NCI-H460 (cell line): ENCODE data around the gene RRN3. TPM values are rescaled to one million over a fixed set of nuclear protein-coding genes. Genes with fewer than 3 reads are reported as not detected.
A peak's percentile ranks its signal among the peaks of the same experiment; 100 is the strongest.
"Not testable (repeated sequence)": the region's sequence is repeated elsewhere in the genome, so short reads cannot be mapped to it uniquely, and the experiment has no call there.

Experiments
- DNase-seq: peaks from one replicate; pipeline ENCODE4 v3.0.0-alpha.2; 2016; ENCODE audit warnings: low read depth; ENCODE audit errors: extremely low read depth
- polyA plus RNA-seq: library from polyadenylated mRNA; depleted of rRNA; stranded (reverse); fragments of >200 nt; gene quantifications from 2 replicates; pipeline ENCODE4 v1.2.3, GENCODE V29; 2014; cell fraction: nucleus; rRNA removed
- total RNA-seq: library from RNA; depleted of rRNA; stranded (reverse); fragments of >200 nt; shearing (Covaris generic); gene quantifications from 2 replicates; pipeline ENCODE4 v1.2.3, GENCODE V29; 2014; rRNA removed

The RRN3 gene
- 62.1 and 63.2 TPM in 2 replicates for total RNA-seq
- 32.8 and 49.1 TPM in 2 replicates for polyA plus RNA-seq

GRCh38 chr16:15093955-15094827 is at the start of gene RRN3:
RRN3 (minus strand) TSS chr16:15094272; CDS start chr16:15094233, 39 bp downstream.
- DNase-seq = peak; percentile 90

GRCh38 chr16:15143601-15144091 is 49.6 kb upstream of the RRN3 start:
- DNase-seq = not testable (repeated sequence)

- not testable (repeated sequence) for DNase-seq
Measured at GRCh38 chr16:15142891-15143600, 49.0 kb upstream of the RRN3 start.

- DNase-seq = not testable (repeated sequence)
Measured at GRCh38 chr16:15142107-15142890, 48.2 kb upstream of the RRN3 start.

- no peak for DNase-seq
Measured at GRCh38 chr16:15141586-15141985, 47.5 kb upstream of the RRN3 start.

- not testable (repeated sequence) for DNase-seq
Measured at GRCh38 chr16:15140444-15141365, 46.6 kb upstream of the RRN3 start.

GRCh38 chr16:15137514-15137913 is 43.4 kb upstream of the RRN3 start:
- not testable (repeated sequence) for DNase-seq

GRCh38 chr16:15135483-15136360 is 41.6 kb upstream of the RRN3 start:
- not testable (repeated sequence) for DNase-seq

- DNase-seq = not testable (repeated sequence)
Measured at GRCh38 chr16:15134752-15135482, 40.8 kb upstream of the RRN3 start.

- not testable (repeated sequence) for DNase-seq
Measured at GRCh38 chr16:15133554-15133953, 39.5 kb upstream of the RRN3 start.

- not testable (repeated sequence) for DNase-seq
Measured at GRCh38 chr16:15132719-15133428, 38.8 kb upstream of the RRN3 start.

GRCh38 chr16:15130943-15131700 is 37.0 kb upstream of the RRN3 start:
- DNase-seq = not testable (repeated sequence)

GRCh38 chr16:15130256-15130932 is 36.3 kb upstream of the RRN3 start:
- DNase-seq = not testable (repeated sequence)

GRCh38 chr16:15127641-15128425 is 33.8 kb upstream of the RRN3 start:
- DNase-seq = not testable (repeated sequence)
